Stimulated activated CD8-positive, alpha-beta memory T cell treated with anti-CD3 and anti-CD28 coated beads, Interleukin-7, amount 100 ng/mL, for 48 hours (primary cell): ENCODE measurements around the gene ASTN2.

Source experiments
- DNase-seq, 2 donors: peaks; one replicate each; pipeline ENCODE4 v3.0.0-alpha.2; 2020; ENCODE audit warnings: low read depth in 1 of 2; ENCODE audit errors: extremely low read depth in 1 of 2

The ASTN2 gene

DNA sequence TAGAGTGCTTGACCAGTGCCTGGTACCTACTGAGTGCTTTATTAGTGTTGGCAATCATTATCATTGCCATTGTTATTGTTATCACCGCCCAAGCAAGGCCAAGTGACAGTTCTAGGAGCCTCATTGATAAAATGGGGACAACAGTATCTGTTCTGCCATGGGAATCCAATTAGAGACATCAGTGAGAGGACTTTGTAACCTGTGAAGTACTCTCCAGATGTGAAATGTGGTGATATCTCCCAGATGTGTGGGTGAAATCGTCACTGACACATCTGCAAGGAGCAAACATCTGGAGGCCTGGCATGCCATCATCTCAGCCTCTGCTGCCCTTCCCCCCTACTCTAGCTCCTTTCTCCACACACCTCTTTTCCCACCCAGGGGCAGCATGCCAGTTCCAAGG, 1000.5 kb downstream of the ASTN2 start:
- no peak for DNase-seq

DNA sequence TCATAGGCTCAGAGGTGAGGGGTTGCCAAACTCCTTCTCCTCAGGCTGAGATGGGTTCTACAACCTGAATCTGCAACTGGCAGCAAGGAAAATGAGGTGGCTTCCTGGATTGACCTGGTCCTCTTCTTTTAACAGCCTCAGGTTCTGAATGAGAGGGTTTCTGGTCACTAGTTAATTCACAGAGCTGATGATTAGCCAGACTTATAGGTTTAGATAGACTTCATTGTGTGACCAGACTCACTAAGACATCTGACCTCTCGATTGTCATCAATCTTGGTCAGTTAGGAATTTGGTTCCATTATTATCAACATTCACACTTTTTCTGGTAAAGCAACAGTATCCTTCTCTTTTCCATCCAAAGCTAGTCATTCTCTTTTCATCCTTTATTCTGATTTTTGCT, 1003.4 kb downstream of the ASTN2 start:
- no peak for DNase-seq

DNA sequence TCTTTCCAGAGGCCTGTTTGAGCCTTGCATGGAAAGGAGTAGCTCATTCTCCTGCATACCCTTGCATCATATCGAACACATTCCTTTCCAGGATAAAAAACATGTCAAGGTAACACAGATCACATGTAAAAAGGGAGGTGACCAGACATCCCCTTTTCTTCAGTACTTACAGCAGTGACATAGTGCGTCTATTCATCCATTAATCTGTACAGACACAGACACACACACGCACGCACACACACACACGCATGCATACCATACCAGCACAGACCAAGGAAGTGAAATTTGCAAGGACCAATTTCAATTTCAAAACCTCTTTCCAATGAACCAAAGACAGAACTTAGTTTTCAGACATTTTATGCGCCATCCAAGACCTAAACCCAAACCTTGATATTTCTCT, 1005.2 kb downstream of the ASTN2 start:
- no peak for DNase-seq

DNA sequence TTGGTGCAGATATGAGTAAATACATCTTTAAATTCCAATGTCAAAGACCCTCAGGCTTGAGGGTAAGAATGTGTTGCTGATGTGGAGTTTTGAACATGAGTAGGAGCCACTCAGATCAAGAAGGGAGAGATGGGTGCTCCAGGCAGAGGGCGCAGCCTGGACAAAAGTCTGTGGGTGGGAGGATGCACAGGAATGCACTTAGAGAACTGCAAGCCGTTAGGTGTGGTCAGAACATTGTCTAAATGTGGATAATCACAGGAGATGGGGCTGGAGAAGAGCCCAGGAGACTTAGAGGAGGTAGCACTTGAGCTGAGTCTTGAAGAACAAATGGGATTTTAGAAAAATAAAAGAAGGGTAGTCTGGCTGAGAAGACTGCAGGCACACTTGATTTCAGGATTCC, 1005.7 kb downstream of the ASTN2 start:
- DNase-seq: no peak

DNA sequence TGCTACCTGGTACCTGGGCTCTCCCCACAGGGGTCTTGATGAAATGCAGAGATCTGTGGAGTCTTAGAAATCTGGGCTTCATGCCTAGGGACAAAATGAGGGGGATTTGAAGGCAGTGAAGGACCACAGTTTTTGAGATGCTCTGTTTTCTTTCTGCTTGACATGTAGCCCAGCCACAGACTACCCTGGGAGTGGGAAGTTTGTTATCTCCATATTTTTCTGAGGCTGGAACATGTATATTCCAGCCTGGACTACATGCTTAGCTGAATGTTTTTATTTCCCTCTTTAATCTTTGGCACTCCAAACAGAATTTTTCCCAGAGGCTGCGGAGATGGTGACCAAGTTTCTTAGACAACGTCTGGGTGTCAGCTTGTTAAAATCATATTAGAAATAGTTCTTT, 1008.4 kb downstream of the ASTN2 start:
- no peak for DNase-seq

DNA sequence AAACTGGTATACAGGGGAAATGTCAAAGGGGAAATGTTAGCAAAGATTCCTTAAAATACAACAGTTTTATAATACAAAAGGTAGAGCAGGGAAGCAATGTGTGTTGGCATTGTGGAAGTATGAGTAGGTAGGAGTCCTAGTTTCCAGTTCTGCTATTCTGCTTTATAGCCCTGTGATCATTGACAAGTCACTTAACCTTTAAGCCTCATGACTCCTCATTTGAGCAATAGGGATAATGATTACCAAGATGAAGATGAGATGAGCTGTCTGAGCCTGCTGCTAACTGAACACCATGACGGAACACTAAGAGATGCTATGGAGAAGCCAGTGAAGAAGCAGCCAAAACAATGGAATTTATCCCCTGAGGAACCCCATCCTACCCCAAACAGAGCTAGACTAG, 1009.5 kb downstream of the ASTN2 start:
- no peak for DNase-seq

DNA sequence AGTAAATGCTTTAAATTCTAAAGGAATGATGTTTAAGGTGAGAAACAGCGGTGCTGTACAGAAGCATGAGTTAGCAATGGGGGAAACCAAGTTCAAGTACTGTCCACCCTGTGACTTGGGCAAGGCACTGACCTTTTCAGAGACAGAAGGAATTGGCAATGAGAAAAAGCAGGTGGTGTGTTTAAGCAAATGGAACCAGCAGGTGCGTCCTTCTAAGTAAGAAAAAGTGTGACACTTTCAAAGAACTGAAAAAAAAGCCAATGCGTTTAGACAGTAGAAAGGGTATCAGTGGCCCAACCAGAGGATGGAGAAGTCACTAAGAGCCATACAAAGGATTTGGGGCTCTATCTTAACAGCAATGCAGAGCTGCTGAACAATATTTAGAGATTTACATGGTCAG, 1010.6 kb downstream of the ASTN2 start:
- no peak for DNase-seq

DNA sequence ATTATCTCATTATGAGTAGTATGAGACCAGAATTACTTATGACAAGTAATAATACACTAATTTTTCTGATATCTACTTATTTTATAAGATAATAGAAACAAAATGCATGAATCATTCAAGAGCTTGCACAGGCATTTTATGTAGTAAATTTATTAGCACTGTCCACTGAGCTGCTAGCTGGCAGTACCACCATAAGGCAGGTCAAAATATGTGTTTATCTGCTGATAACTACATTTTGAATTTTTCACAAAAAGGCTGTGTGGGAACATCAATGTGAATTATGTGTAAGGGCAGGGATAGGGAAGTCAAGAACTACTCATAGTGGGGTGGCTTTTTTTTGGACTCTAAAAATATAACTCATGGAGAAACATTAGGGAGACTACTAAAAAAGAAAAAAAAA, 1011.7 kb downstream of the ASTN2 start:
- no peak for DNase-seq

DNA sequence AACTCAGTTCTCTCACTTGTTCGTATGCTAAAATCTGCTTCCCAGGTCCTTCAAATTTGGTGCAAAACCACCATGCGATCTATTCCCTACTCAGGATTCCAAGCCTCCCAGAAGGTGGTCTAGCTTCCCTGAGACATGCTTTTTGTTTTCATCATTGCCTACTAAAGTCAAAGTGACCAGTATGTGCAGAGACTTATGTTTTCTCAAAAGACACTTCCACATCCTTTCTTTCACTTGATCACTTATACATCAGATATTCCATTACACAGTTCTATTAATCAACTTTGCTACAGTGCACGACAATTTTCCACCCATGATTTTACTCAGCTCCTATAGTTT, 1019.2 kb downstream of the ASTN2 start:
- no peak for DNase-seq

DNA sequence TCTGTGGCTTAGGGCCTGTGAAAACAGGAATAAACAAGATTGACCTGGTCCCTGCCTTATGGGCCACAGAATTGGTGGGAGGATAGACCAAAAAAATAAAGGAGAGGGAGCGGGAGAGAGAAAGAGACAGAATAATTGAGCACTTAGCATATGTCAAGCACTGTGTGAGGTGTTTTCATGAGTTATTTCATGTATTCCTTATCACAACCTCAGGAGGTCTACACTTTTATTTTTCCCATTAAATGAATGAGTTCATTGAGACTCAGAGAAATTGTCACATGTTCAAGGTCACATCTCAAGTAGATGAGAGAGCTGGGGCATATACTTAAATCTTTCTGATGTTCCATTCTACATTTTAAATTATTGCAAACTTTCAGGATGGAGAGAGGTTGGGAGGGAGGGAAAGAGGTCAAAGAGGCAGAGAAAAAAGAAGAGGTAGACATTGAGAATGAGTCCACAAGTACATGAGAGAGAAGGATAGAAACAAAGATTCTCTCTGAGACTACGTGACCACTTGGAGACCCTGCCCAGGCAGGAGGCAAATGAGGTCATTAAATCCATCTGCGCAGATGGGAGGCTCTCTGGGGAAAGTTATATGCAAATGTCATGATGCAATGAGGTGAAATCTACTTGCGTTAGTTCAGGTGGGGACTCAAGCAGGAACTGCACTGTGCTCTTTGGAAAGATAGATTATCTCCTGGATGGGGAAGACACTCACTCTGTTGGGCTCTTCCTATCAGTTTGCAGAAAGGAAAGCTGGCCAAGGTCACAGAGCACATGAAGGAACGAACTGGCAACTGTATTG, 1019.8 kb downstream of the ASTN2 start:
- no peak for DNase-seq

DNA sequence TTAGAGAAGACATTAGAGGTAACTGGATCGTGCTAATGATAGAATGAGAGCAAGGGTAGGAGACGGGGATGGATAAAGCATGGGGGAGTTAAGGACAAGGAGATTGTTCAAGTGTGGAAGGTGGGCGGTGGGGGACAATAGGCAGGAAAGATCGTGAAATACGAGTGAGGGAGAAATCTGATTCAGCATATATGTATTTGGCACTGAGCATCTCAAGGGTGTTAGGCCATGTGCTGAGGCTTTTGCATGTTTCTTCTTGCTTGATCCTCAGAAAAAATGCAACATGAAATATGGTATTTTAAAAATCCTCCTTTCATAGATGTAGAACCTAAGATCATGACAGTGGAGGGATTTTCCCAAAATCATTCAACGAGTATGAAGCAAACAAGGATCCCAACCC, 1020.8 kb downstream of the ASTN2 start:
- DNase-seq: no peak

DNA sequence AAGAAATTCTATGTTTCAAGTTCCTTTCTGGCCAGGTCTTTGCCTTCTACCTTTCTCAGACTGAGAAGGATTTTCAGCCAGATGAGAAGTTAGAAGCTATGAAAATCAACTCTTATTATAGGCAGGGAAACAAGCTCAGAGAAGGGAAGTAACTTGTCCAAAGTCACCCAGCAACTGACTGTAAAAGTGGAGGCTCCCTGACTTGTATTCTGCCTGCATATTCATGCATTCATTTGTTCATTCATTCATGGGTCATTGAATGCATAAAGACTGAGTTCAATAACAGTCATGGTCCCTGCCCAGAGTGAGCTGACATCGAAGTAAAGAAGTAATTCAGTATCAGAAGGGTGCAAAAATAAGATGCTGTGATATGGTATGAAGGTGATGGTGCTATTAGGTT, 1021.7 kb downstream of the ASTN2 start:
- no peak for DNase-seq

DNA sequence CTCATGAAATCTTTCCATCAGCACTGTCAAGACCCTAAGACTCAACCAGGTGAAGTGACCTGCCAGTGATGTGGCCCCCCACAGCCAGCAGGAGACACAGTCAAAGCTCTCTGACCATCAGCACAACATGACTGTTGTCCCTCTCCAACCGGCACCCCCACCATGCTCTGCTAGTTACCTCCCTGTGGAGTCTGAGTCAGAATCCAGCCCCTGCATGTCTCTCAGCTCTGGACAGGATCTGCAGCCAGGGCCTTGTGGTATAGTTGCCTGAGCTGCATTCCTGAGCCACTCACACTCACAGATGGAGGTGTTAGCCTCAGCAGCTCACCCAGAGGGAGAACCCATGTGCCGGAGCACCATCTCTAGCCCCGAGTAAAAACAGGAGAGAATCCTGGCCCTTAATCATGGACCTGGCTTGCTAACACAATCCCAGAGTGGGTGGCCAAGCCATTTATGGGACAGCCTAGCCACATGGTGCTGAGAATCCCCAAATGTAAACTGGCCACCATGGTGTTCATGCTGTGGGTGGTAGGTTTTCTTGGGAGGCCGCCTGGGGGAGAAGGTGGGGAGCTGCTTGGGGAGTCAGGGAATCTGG, 1023.5 kb downstream of the ASTN2 start:
- DNase-seq: no peak

DNA sequence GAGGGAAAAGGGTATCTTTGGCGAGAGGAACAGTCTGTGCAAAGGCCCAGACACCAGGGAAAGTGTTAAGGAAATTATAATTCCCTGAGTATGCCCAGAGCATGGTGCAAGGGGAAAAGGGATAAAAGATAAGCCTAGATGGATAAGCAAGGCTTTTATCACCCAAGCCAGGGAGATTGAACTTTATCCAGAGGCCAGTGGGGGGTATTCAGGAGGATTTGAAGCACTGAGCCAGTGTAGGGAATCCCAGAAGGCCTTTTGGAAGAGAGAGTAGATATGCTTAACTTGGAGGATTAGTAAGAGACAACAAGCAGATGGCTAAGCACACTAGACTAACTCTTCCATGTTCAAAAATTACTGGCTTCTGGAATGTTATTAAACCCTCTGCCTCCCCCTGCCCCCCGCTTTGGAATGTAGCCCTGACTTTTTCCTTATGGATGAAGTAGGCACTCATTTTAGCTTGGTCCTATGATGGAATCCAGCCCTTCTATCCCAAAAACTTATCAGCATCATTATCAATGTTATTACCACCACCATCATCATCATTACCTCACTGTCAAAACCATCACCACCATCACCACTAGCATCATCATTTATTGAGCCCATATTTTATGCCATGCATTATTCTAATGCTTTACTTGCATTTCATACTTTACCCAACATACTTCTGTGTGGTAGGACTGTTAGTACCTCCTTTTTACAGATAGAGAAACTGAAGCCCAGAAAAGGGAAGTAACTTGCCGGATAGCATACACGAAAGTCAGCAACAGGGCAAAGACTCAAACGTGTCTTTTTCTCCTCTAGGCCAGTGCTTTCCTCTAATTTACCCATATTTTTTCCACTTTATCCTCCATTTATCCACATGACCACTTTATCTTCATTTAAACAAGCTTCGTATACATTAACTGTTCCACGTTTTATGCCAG, 1024.3 kb downstream of the ASTN2 start:
- no peak for DNase-seq

DNA sequence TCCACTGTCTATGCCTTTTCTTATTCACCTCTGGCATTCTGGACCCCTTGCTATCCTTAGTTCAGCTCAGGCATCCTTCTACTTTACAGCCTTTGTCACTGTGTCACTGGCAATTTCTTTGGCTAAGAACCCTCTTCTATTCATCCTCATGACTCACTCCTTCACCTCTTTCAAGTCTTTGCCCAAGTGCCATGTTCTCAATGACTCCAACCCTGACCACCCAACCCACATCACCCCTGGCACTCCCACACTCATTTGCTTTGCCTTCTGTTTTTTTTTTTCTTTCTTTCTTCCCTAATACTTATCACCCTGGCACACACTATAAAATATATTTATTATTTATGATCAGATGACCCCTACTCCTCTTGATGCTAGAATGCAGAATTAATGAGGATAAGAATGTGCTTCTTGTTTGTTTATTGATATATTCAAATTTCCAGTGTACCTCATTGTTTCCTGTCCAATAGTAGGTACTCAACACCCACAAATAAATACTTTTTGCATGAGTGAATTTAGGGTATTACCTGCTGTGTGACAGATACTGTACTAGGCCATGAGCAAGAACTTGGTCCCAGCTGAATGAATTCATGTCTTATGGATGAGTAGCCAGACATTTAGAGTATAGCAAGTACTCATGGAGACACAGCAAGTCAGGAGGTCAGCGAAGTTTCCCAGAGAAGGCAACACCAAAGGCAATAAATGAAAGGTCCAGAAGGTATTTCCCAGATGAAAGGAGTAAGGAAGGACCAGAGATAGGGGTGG, 1025.1 kb downstream of the ASTN2 start:
- no peak for DNase-seq

DNA sequence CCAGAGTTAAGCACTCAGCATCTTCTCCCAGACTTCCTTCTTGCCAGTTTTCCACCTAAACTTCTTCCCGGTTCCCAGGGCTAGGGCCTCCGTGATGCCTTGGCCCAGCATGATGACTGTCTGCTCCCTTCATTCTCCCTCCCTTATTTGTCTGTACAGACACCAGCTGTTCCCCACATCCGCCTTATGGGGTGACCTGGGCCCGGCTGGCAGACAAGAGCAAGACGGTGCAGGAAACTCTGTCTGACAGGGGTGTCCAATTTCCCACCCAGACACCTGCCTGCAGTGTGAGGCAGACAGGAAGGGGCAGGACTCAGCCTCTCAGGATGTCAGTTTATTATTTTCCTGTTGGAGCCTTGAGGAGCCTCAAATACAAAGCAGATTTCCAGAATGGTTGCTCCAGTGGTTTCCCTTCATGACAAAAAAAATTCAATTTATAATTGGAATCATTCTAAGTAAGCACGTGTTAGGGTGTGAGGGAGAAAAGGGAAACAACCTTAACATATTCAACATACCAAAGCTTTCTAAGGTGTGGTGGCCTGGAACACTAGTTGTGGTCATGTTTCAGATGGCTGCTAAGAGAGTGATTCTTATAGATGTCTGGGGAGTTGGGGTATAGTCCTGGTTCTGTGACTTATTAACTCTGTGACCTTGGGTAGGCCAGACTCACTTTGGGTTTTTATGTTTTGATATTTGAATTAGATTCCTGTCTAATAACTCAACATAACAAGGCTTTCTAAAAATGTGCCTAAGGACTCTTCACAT, 1026.7 kb downstream of the ASTN2 start:
- no peak for DNase-seq

DNA sequence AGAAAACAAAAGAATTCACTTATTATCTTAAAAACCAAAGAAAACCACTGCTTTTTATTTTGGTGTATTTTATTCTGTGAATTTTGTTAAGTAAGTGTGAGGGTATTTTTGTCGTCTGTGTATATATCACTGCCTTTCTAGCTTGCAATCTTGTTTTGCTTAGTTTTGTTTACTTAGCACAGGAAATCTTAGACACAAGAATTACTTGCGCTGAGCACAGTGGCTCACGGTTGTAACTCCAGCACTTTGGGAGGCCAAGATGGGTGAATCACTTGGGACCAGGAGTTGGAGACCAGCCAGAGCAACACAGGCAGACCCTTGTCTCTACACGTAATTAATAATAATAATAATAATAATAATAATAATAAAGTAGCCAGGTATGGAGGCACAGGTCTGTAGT, 1030.9 kb downstream of the ASTN2 start:
- no peak for DNase-seq

DNA sequence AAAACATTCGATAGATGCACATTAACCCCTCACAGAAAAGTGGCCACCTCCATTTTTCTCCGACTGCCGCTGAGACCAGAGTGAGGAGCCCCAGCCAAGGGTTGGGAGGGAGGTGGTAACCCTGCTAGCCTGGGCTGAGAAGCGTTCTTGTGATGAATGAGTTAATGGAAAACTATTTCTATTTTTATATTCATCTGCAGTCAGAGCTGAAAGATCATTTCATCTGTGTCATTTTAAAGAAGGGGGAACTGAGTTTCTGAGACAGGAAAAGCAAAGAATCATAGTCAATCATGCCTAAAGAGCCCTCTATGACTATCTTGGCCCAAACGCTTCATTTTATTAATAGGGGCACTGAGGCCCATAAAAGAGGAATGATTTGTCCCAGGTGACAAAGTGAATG, 1031.7 kb downstream of the ASTN2 start:
- DNase-seq: no peak

DNA sequence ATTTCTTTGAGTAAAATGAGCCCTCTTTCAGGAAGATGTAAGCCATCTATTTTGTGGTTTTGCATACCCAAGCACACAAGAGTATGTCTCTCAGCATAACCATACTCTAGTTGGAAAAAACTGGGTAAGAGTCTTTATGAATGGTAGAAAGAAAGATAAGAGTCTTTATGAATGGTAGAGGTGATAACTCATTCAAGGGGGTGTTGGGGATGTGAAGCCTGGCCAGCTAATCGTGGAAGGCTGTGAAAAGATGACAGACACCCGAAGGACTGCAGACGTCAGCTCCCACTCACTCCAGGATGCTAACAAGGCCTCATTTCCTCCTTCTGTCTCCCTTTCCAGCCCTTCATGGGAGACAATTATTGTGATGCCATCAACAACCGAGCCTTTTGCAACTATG, 1032.8 kb downstream of the ASTN2 start:
- no peak for DNase-seq

DNA sequence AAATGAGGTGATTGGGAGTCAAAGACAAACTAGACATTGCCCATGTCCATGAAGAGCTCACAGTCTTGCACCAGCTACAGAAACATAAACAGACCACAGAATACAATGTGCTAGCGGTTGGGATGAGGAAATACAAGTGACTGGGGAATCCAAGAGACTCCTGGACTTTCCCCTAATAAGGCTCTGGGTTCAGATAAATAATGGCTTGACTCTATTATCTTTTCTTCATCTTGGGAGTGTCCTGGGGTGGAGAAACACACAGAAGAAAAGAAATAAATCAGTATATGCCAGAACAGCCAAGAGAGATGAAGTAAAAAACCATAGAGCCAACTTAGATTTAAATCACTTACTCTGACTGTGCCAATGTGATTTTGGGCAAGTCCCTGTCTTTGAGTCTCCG, 1033.5 kb downstream of the ASTN2 start:
- no peak for DNase-seq
